H9 (cell line): ENCODE data around the gene SIGMAR1. TPM values are rescaled to one million over a fixed set of nuclear protein-coding genes. Genes with fewer than 3 reads are reported as not detected.
A peak's percentile ranks its signal among the peaks of the same experiment; 100 is the strongest.

Experiments
- DNase-seq: peaks from one replicate; pipeline ENCODE4 v3.0.0-alpha.2; 2017
- H2AFZ ChIP-seq: one replicate; pipeline ENCODE4 v1.6.1; 2013; ENCODE audit warnings: mild to moderate bottlenecking, low read length, control low read depth, moderate library complexity
- H2AK5ac ChIP-seq: 2 replicates; pipeline ENCODE4 v1.6.1; 2013; ENCODE audit warnings: low read length, control low read depth, mixed read lengths; ENCODE audit not compliant: insufficient read length
- H2BK120ac ChIP-seq: one replicate; pipeline ENCODE4 v1.6.1; 2013; ENCODE audit warnings: low read depth, mild to moderate bottlenecking, low read length, control low read depth, inconsistent platforms; ENCODE audit not compliant: poor library complexity, severe bottlenecking
- H2BK12ac ChIP-seq: 2 replicates; pipeline ENCODE4 v1.6.1; 2013; ENCODE audit warnings: low read length, control low read depth, mixed read lengths, low read depth; ENCODE audit not compliant: insufficient read length
- H2BK15ac ChIP-seq: 2 replicates; pipeline ENCODE4 v1.6.1; 2013; ENCODE audit warnings: low read depth, low read length, control low read depth
- H2BK20ac ChIP-seq: one replicate; pipeline ENCODE4 v1.6.1; 2013; ENCODE audit warnings: low read depth, mild to moderate bottlenecking, low read length, control low read depth, inconsistent platforms; ENCODE audit not compliant: poor library complexity, severe bottlenecking
- H2BK5ac ChIP-seq: 2 replicates; pipeline ENCODE4 v1.6.1; 2013; ENCODE audit warnings: low read length, control low read depth, mixed read lengths; ENCODE audit not compliant: insufficient read length
- H3K14ac ChIP-seq: 2 replicates; pipeline ENCODE4 v1.6.1; 2013; ENCODE audit warnings: low read length, control low read depth; ENCODE audit not compliant: insufficient read depth
- H3K18ac ChIP-seq: 2 replicates; pipeline ENCODE4 v1.6.1; 2013; ENCODE audit warnings: low read depth, mild to moderate bottlenecking, mixed read lengths, low read length, control low read depth; ENCODE audit not compliant: insufficient read length
- H3K23ac ChIP-seq: 2 replicates; pipeline ENCODE4 v1.6.1; 2013; ENCODE audit warnings: low read length, control low read depth, mixed read lengths, low read depth; ENCODE audit not compliant: insufficient read length
- H3K23me2 ChIP-seq: 2 replicates; pipeline ENCODE4 v1.6.1; 2013; ENCODE audit warnings: low read depth, mild to moderate bottlenecking, mixed read lengths, low read length, control low read depth; ENCODE audit not compliant: insufficient read length, poor library complexity, severe bottlenecking
- H3K27ac ChIP-seq: 2 replicates; pipeline ENCODE4 v1.5.1; 2013; ENCODE audit warnings: low read length, control low read depth, mixed read lengths, low read depth; ENCODE audit not compliant: insufficient read length
- H3K27me3 ChIP-seq: 2 replicates; pipeline ENCODE4 v1.6.1; 2013; ENCODE audit warnings: low read length, control low read depth, inconsistent platforms; ENCODE audit not compliant: insufficient read depth
- H3K4ac ChIP-seq: 2 replicates; pipeline ENCODE4 v1.6.1; 2013; ENCODE audit warnings: low read depth, mild to moderate bottlenecking, control low read depth, inconsistent platforms, low read length, moderate library complexity
- H3K4me1 ChIP-seq: 2 replicates; pipeline ENCODE4 v1.6.1; 2013; ENCODE audit warnings: low read length, control low read depth, inconsistent platforms; ENCODE audit not compliant: insufficient read depth
- H3K4me2 ChIP-seq: 2 replicates; pipeline ENCODE4 v1.6.1; 2013; ENCODE audit warnings: low read length, control low read depth, mixed read lengths; ENCODE audit not compliant: insufficient read length, insufficient read depth
- H3K56ac ChIP-seq: 2 replicates; pipeline ENCODE4 v1.6.1; 2013; ENCODE audit warnings: low read depth, mild to moderate bottlenecking, mixed read lengths, low read length, control low read depth; ENCODE audit not compliant: insufficient read length
- H3K79me1 ChIP-seq: 2 replicates; pipeline ENCODE4 v1.6.1; 2013; ENCODE audit warnings: low read depth, mild to moderate bottlenecking, moderate library complexity, low read length, control low read depth, inconsistent platforms; ENCODE audit not compliant: insufficient read depth, poor library complexity, severe bottlenecking
- H3K79me2 ChIP-seq: 2 replicates; pipeline ENCODE4 v1.6.1; 2013; ENCODE audit warnings: low read length, control low read depth, inconsistent platforms; ENCODE audit not compliant: insufficient read depth
- H3K9ac ChIP-seq: 2 replicates; pipeline ENCODE4 v1.6.1; 2013; ENCODE audit warnings: low read length, control low read depth, mixed read lengths; ENCODE audit not compliant: insufficient read length; ENCODE audit errors: extremely low read depth
- H3K9me3 ChIP-seq: one replicate; pipeline ENCODE4 v1.6.1; 2013; ENCODE audit warnings: low read depth, low read length, inconsistent platforms; ENCODE audit not compliant: control insufficient read depth
- H3T11ph ChIP-seq: one replicate; pipeline ENCODE4 v1.6.1; 2013; ENCODE audit warnings: mild to moderate bottlenecking, low read length, control low read depth, inconsistent platforms
- H4K20me1 ChIP-seq: one replicate; pipeline ENCODE4 v1.6.1; 2013; ENCODE audit not compliant: control insufficient read depth, insufficient read length, insufficient read depth
- H4K5ac ChIP-seq: 2 replicates; pipeline ENCODE4 v1.6.1; 2013; ENCODE audit warnings: low read depth, mild to moderate bottlenecking, mixed read lengths, low read length, control low read depth; ENCODE audit not compliant: insufficient read length
- H4K8ac ChIP-seq: replicated peaks from 2 replicates; pipeline ENCODE4 v1.6.1; 2013; ENCODE audit warnings: low read length, control low read depth, mixed read lengths, low read depth; ENCODE audit not compliant: insufficient read length
- H4K91ac ChIP-seq: 2 replicates; pipeline ENCODE4 v1.6.1; 2013; ENCODE audit warnings: low read depth, mild to moderate bottlenecking, moderate library complexity, mixed read lengths, low read length, control low read depth; ENCODE audit not compliant: insufficient read length
- H3K27ac Mint-ChIP-seq, 3 experiments: 2 replicates in 2 of 3; 3 replicates in 1 of 3; pipeline ENCODE4 v1.8.0; 2020 to 2021; ENCODE audit warnings: mixed read lengths in 3 of 3, mild to moderate bottlenecking in 1 of 3, moderate library complexity in 1 of 3
- H3K27me3 Mint-ChIP-seq: 2 replicates; pipeline ENCODE4 v1.8.0; 2021; ENCODE audit warnings: low read depth, mild to moderate bottlenecking, moderate library complexity, mixed read lengths
- H3K36me3 Mint-ChIP-seq, 3 experiments: 2 replicates in 2 of 3; 3 replicates in 1 of 3; pipeline ENCODE4 v1.8.0; 2020 to 2021; ENCODE audit warnings: low read depth in 3 of 3, mixed read lengths in 3 of 3; ENCODE audit not compliant: insufficient read depth in 1 of 3
- H3K4me1 Mint-ChIP-seq, 2 experiments: 2 replicates each; pipeline ENCODE4 v1.8.0; 2020; ENCODE audit warnings: mixed read lengths in 2 of 2
- H3K4me3 Mint-ChIP-seq, 2 experiments: 2 replicates in 1 of 2; 3 replicates in 1 of 2; pipeline ENCODE4 v1.8.0; 2020 to 2021; ENCODE audit warnings: mild to moderate bottlenecking in 2 of 2, mixed read lengths in 2 of 2, moderate library complexity in 1 of 2
- H3K9me3 Mint-ChIP-seq, 2 experiments: 2 replicates in 1 of 2; 3 replicates in 1 of 2; pipeline ENCODE4 v1.8.0; 2020; ENCODE audit warnings: mild to moderate bottlenecking in 2 of 2, mixed read lengths in 2 of 2, moderate library complexity in 1 of 2
- CTCF ChIP-seq: fragments of 200-600 bp; sonication (generic); conservative IDR thresholded peaks from 3 replicates; pipeline ENCODE4 v1.8.0; 2021; ENCODE audit warnings: antibody characterized with exemption, mild to moderate bottlenecking
- WGBS: extraction: QIAGEN DNeasy Blood & Tissue Kit; methylation state at CpG from one replicate; pipeline ENCODE4 v1.1.7; 2013; ENCODE audit warnings: missing lambda C conversion rate, low lambda C conversion rate, mixed read lengths; ENCODE audit not compliant: insufficient read length; ENCODE audit errors: extremely low coverage; 5-methylcytosine and 5-hydroxymethylcytosine counted together
- total RNA-seq: library from RNA; stranded (reverse); gene quantifications from 2 replicates; pipeline ENCODE4 v1.2.1, GENCODE V29; 2021

The SIGMAR1 gene
- total RNA-seq, 1 experiment from 2014 or later: 68.3 TPM

- Histone ChIP-seq H3K27me3 (no peaks in the 10 kb centered on the region), H4K5ac (no peak overlapping the region), H3K18ac (no peak overlapping the region), H2BK15ac (no peak overlapping the region), H2BK20ac (no peak overlapping the region), H3T11ph (no peak overlapping the region), H3K4me2 (peak overlapping the region; percentile 94), H3K23me2 (peaks cover 16% of the 10 kb centered on the region), H2BK120ac (no peak overlapping the region), H3K9me3 (no peaks in the 10 kb centered on the region), H3K79me1 (no peaks in the 10 kb centered on the region), H3K14ac (peak overlapping the region; percentile 41; the same call in 1 of the 2 replicates), H3K79me2 (peaks cover 2% of the 10 kb centered on the region; the same call in 1 of the 2 replicates), H3K4me1 (peaks cover 13% of the 10 kb centered on the region; the same call in 1 of the 2 replicates), H4K8ac (no peak overlapping the region), H4K20me1 (peaks cover 3% of the 10 kb centered on the region), H2AK5ac (no peak overlapping the region), H2BK12ac (no peak overlapping the region), H3K4ac (no peak overlapping the region), H2BK5ac (no peak overlapping the region), H4K91ac (no peak overlapping the region), H3K9ac (peak overlapping the region; percentile 28), H3K23ac (no peak overlapping the region), H3K27ac (no peak overlapping the region), H2AFZ (no peak overlapping the region), H3K56ac (no peak overlapping the region)
- Mint-ChIP-seq H3K27ac (peak overlapping the region in 1 of 3 experiments; percentile 88; a peak in 2 of 7 replicates), H3K9me3 (no peaks in the 10 kb centered on the region), H3K27me3 (no peaks in the 10 kb centered on the region; the same call in 1 of the 2 replicates), H3K36me3 (peaks cover 17 to 28% (median 24%) of the 10 kb centered on the region in 3 experiments; a peak in 6 of 7 replicates), H3K4me3 (peak overlapping the region; percentile 85 to 93), H3K4me1 (peaks cover 41 to 48% of the 10 kb centered on the region in 2 experiments)
- WGBS: no CpG with 5 or more reads among the region's 10 CpGs
- DNase-seq: no peak
- no peak for TF ChIP-seq CTCF
Observed at GRCh38 chr9:34647651-34648050, 10.1 kb upstream of the SIGMAR1 start.
